H9 (cell line): ENCODE results near the gene CENPP. TPM values are rescaled to one million over a fixed set of nuclear protein-coding genes. Genes with fewer than 3 reads are reported as not detected.

Source experiments
- DNase-seq: peaks from one replicate; pipeline ENCODE4 v3.0.0-alpha.2; 2017
- H2AFZ ChIP-seq: one replicate; pipeline ENCODE4 v1.6.1; 2013; ENCODE audit warnings: mild to moderate bottlenecking, low read length, control low read depth, moderate library complexity
- H2AK5ac ChIP-seq: 2 replicates; pipeline ENCODE4 v1.6.1; 2013; ENCODE audit warnings: low read length, control low read depth, mixed read lengths; ENCODE audit not compliant: insufficient read length
- H2BK120ac ChIP-seq: one replicate; pipeline ENCODE4 v1.6.1; 2013; ENCODE audit warnings: low read depth, mild to moderate bottlenecking, low read length, control low read depth, inconsistent platforms; ENCODE audit not compliant: poor library complexity, severe bottlenecking
- H2BK12ac ChIP-seq: 2 replicates; pipeline ENCODE4 v1.6.1; 2013; ENCODE audit warnings: low read length, control low read depth, mixed read lengths, low read depth; ENCODE audit not compliant: insufficient read length
- H2BK15ac ChIP-seq: 2 replicates; pipeline ENCODE4 v1.6.1; 2013; ENCODE audit warnings: low read depth, low read length, control low read depth
- H2BK20ac ChIP-seq: one replicate; pipeline ENCODE4 v1.6.1; 2013; ENCODE audit warnings: low read depth, mild to moderate bottlenecking, low read length, control low read depth, inconsistent platforms; ENCODE audit not compliant: poor library complexity, severe bottlenecking
- H2BK5ac ChIP-seq: 2 replicates; pipeline ENCODE4 v1.6.1; 2013; ENCODE audit warnings: low read length, control low read depth, mixed read lengths; ENCODE audit not compliant: insufficient read length
- H3K14ac ChIP-seq: 2 replicates; pipeline ENCODE4 v1.6.1; 2013; ENCODE audit warnings: low read length, control low read depth; ENCODE audit not compliant: insufficient read depth
- H3K18ac ChIP-seq: 2 replicates; pipeline ENCODE4 v1.6.1; 2013; ENCODE audit warnings: low read depth, mild to moderate bottlenecking, mixed read lengths, low read length, control low read depth; ENCODE audit not compliant: insufficient read length
- H3K23ac ChIP-seq: 2 replicates; pipeline ENCODE4 v1.6.1; 2013; ENCODE audit warnings: low read length, control low read depth, mixed read lengths, low read depth; ENCODE audit not compliant: insufficient read length
- H3K23me2 ChIP-seq: 2 replicates; pipeline ENCODE4 v1.6.1; 2013; ENCODE audit warnings: low read depth, mild to moderate bottlenecking, mixed read lengths, low read length, control low read depth; ENCODE audit not compliant: insufficient read length, poor library complexity, severe bottlenecking
- H3K27ac ChIP-seq: 2 replicates; pipeline ENCODE4 v1.5.1; 2013; ENCODE audit warnings: low read length, control low read depth, mixed read lengths, low read depth; ENCODE audit not compliant: insufficient read length
- H3K27me3 ChIP-seq: 2 replicates; pipeline ENCODE4 v1.6.1; 2013; ENCODE audit warnings: low read length, control low read depth, inconsistent platforms; ENCODE audit not compliant: insufficient read depth
- H3K4ac ChIP-seq: 2 replicates; pipeline ENCODE4 v1.6.1; 2013; ENCODE audit warnings: low read depth, mild to moderate bottlenecking, control low read depth, inconsistent platforms, low read length, moderate library complexity
- H3K4me1 ChIP-seq: 2 replicates; pipeline ENCODE4 v1.6.1; 2013; ENCODE audit warnings: low read length, control low read depth, inconsistent platforms; ENCODE audit not compliant: insufficient read depth
- H3K4me2 ChIP-seq: 2 replicates; pipeline ENCODE4 v1.6.1; 2013; ENCODE audit warnings: low read length, control low read depth, mixed read lengths; ENCODE audit not compliant: insufficient read length, insufficient read depth
- H3K56ac ChIP-seq: 2 replicates; pipeline ENCODE4 v1.6.1; 2013; ENCODE audit warnings: low read depth, mild to moderate bottlenecking, mixed read lengths, low read length, control low read depth; ENCODE audit not compliant: insufficient read length
- H3K79me1 ChIP-seq: 2 replicates; pipeline ENCODE4 v1.6.1; 2013; ENCODE audit warnings: low read depth, mild to moderate bottlenecking, moderate library complexity, low read length, control low read depth, inconsistent platforms; ENCODE audit not compliant: insufficient read depth, poor library complexity, severe bottlenecking
- H3K79me2 ChIP-seq: 2 replicates; pipeline ENCODE4 v1.6.1; 2013; ENCODE audit warnings: low read length, control low read depth, inconsistent platforms; ENCODE audit not compliant: insufficient read depth
- H3K9ac ChIP-seq: 2 replicates; pipeline ENCODE4 v1.6.1; 2013; ENCODE audit warnings: low read length, control low read depth, mixed read lengths; ENCODE audit not compliant: insufficient read length; ENCODE audit errors: extremely low read depth
- H3K9me3 ChIP-seq: one replicate; pipeline ENCODE4 v1.6.1; 2013; ENCODE audit warnings: low read depth, low read length, inconsistent platforms; ENCODE audit not compliant: control insufficient read depth
- H3T11ph ChIP-seq: one replicate; pipeline ENCODE4 v1.6.1; 2013; ENCODE audit warnings: mild to moderate bottlenecking, low read length, control low read depth, inconsistent platforms
- H4K20me1 ChIP-seq: one replicate; pipeline ENCODE4 v1.6.1; 2013; ENCODE audit not compliant: control insufficient read depth, insufficient read length, insufficient read depth
- H4K5ac ChIP-seq: 2 replicates; pipeline ENCODE4 v1.6.1; 2013; ENCODE audit warnings: low read depth, mild to moderate bottlenecking, mixed read lengths, low read length, control low read depth; ENCODE audit not compliant: insufficient read length
- H4K8ac ChIP-seq: replicated peaks from 2 replicates; pipeline ENCODE4 v1.6.1; 2013; ENCODE audit warnings: low read length, control low read depth, mixed read lengths, low read depth; ENCODE audit not compliant: insufficient read length
- H4K91ac ChIP-seq: 2 replicates; pipeline ENCODE4 v1.6.1; 2013; ENCODE audit warnings: low read depth, mild to moderate bottlenecking, moderate library complexity, mixed read lengths, low read length, control low read depth; ENCODE audit not compliant: insufficient read length
- H3K27ac Mint-ChIP-seq, 3 experiments: 2 replicates in 2 of 3; 3 replicates in 1 of 3; pipeline ENCODE4 v1.8.0; 2020 to 2021; ENCODE audit warnings: mixed read lengths in 3 of 3, mild to moderate bottlenecking in 1 of 3, moderate library complexity in 1 of 3
- H3K27me3 Mint-ChIP-seq: 2 replicates; pipeline ENCODE4 v1.8.0; 2021; ENCODE audit warnings: low read depth, mild to moderate bottlenecking, moderate library complexity, mixed read lengths
- H3K36me3 Mint-ChIP-seq, 3 experiments: 2 replicates in 2 of 3; 3 replicates in 1 of 3; pipeline ENCODE4 v1.8.0; 2020 to 2021; ENCODE audit warnings: low read depth in 3 of 3, mixed read lengths in 3 of 3; ENCODE audit not compliant: insufficient read depth in 1 of 3
- H3K4me1 Mint-ChIP-seq, 2 experiments: 2 replicates each; pipeline ENCODE4 v1.8.0; 2020; ENCODE audit warnings: mixed read lengths in 2 of 2
- H3K4me3 Mint-ChIP-seq, 2 experiments: 2 replicates in 1 of 2; 3 replicates in 1 of 2; pipeline ENCODE4 v1.8.0; 2020 to 2021; ENCODE audit warnings: mild to moderate bottlenecking in 2 of 2, mixed read lengths in 2 of 2, moderate library complexity in 1 of 2
- H3K9me3 Mint-ChIP-seq, 2 experiments: 2 replicates in 1 of 2; 3 replicates in 1 of 2; pipeline ENCODE4 v1.8.0; 2020; ENCODE audit warnings: mild to moderate bottlenecking in 2 of 2, mixed read lengths in 2 of 2, moderate library complexity in 1 of 2
- CTCF ChIP-seq: fragments of 200-600 bp; sonication (generic); conservative IDR thresholded peaks from 3 replicates; pipeline ENCODE4 v1.8.0; 2021; ENCODE audit warnings: antibody characterized with exemption, mild to moderate bottlenecking
- WGBS: extraction: QIAGEN DNeasy Blood & Tissue Kit; methylation state at CpG from one replicate; pipeline ENCODE4 v1.1.7; 2013; ENCODE audit warnings: missing lambda C conversion rate, low lambda C conversion rate, mixed read lengths; ENCODE audit not compliant: insufficient read length; ENCODE audit errors: extremely low coverage; 5-methylcytosine and 5-hydroxymethylcytosine counted together
- total RNA-seq: library from RNA; stranded (reverse); gene quantifications from 2 replicates; pipeline ENCODE4 v1.2.1, GENCODE V29; 2021

Gene CENPP
- total RNA-seq, 1 experiment from 2014 or later = 9.1 TPM

- Histone ChIP-seq H3K79me2 (no peaks in the 10 kb centered on the region), H3K14ac (no peak overlapping the region), H2BK5ac (no peak overlapping the region), H2BK120ac (no peak overlapping the region), H3K79me1 (no peaks in the 10 kb centered on the region), H2AFZ (no peak overlapping the region), H2AK5ac (no peak overlapping the region), H4K20me1 (no peaks in the 10 kb centered on the region), H3K27me3 (no peaks in the 10 kb centered on the region), H3K56ac (no peak overlapping the region), H3K4me1 (no peaks in the 10 kb centered on the region), H4K8ac (no peak overlapping the region), H3K23ac (no peak overlapping the region), H4K5ac (no peak overlapping the region), H3K9me3 (no peaks in the 10 kb centered on the region), H2BK15ac (no peak overlapping the region), H3K23me2 (no peaks in the 10 kb centered on the region), H3K4me2 (no peak overlapping the region), H3K9ac (no peak overlapping the region), H2BK20ac (no peak overlapping the region), H2BK12ac (no peak overlapping the region), H3K4ac (no peak overlapping the region), H3K18ac (no peak overlapping the region), H3T11ph (no peak overlapping the region), H3K27ac (no peak overlapping the region), H4K91ac (no peak overlapping the region)
- Mint-ChIP-seq H3K36me3 (peaks cover 10 to 23% (median 16%) of the 10 kb centered on the region in 3 experiments; a peak in 6 of 7 replicates), H3K9me3 (peaks cover 7 to 8% of the 10 kb centered on the region in 2 experiments), H3K4me1 (no peaks in the 10 kb centered on the region), H3K27ac (no peak overlapping the region), H3K27me3 (no peaks in the 10 kb centered on the region), H3K4me3 (no peak overlapping the region)
- WGBS = no CpG with 5 or more reads among the region's 7 CpGs
- no peak for TF ChIP-seq CTCF
- no peak for DNase-seq
These were observed 24.3 kb downstream of the CENPP start for GRCh38 chr9:92349771-92350739.
